Activated CD4-positive, alpha-beta T cell treated with anti-CD3 and anti-CD28 coated beads, Interleukin-2, amount 10 ng/mL, durations not matched to agents 24 days and 14 days (primary cell): Measurements from ENCODE around the gene PRKAR1B. TPM values are rescaled to one million over a fixed set of nuclear protein-coding genes. Genes with fewer than 3 reads are reported as not detected.
A peak's percentile ranks its signal among the peaks of the same experiment; 100 is the strongest.

Source experiments
- DNase-seq: peaks from one replicate; pipeline ENCODE4 v3.0.0; 2022
- H3K27ac Mint-ChIP-seq: one replicate; pipeline ENCODE4 v1.8.0; 2022; ENCODE audit warnings: mild to moderate bottlenecking, mixed read lengths
- H3K27me3 Mint-ChIP-seq: one replicate; pipeline ENCODE4 v1.8.0; 2022; ENCODE audit warnings: mixed read lengths
- H3K36me3 Mint-ChIP-seq: one replicate; pipeline ENCODE4 v1.8.0; 2022; ENCODE audit warnings: low read depth, mild to moderate bottlenecking, mixed read lengths
- H3K4me1 Mint-ChIP-seq: one replicate; pipeline ENCODE4 v1.8.0; 2021; ENCODE audit warnings: mixed read lengths
- H3K4me3 Mint-ChIP-seq: one replicate; pipeline ENCODE4 v1.8.0; 2022; ENCODE audit warnings: mild to moderate bottlenecking, moderate library complexity, mixed read lengths
- H3K9me3 Mint-ChIP-seq: one replicate; pipeline ENCODE4 v1.8.0; 2021; ENCODE audit warnings: mixed read lengths
- intact Hi-C: fragments of 100-400 bp; cut with micrococcal nuclease; formaldehyde crosslinking; loops from one replicate; pipeline ENCODE4 v1.15.1; 2023
- total RNA-seq: library from RNA; stranded (reverse); gene quantifications from 2 replicates; pipeline ENCODE4 v1.2.3, GENCODE V29; 2022

The PRKAR1B gene
- total RNA-seq, 1 donor from 2014 or later, result 47.0 TPM

GRCh38 chr7:604001-604883 is 122.8 kb downstream of the PRKAR1B start:
- Mint-ChIP-seq H3K27ac (peak overlapping the region; percentile 100), H3K9me3 (no peaks in the 10 kb centered on the region), H3K4me1 (peaks cover 45% of the 10 kb centered on the region), H3K36me3 (peaks cover 31% of the 10 kb centered on the region), H3K4me3 (peak overlapping the region; percentile 96), H3K27me3 (no peaks in the 10 kb centered on the region)
- DNase-seq, result peak; percentile 97
- intact Hi-C loops, result loop anchor here (5.0 to 10.0 kb wide), 3 partner anchors 87 to 318 kb away; partner anchors contain the start of gene PDGFA

GRCh38 chr7:603152-603951 is 123.7 kb downstream of the PRKAR1B start:
- Mint-ChIP-seq H3K4me3 (peak overlapping the region; percentile 96), H3K27ac (peak overlapping the region; percentile 100), H3K4me1 (peaks cover 43% of the 10 kb centered on the region), H3K36me3 (peaks cover 31% of the 10 kb centered on the region), H3K9me3 (no peaks in the 10 kb centered on the region), H3K27me3 (no peaks in the 10 kb centered on the region)
- intact Hi-C loops, result loop anchor here (5.0 to 10.0 kb wide), 3 partner anchors 86 to 319 kb away; partner anchors contain the start of gene PDGFA
- DNase-seq, result peak; percentile 71

DNA sequence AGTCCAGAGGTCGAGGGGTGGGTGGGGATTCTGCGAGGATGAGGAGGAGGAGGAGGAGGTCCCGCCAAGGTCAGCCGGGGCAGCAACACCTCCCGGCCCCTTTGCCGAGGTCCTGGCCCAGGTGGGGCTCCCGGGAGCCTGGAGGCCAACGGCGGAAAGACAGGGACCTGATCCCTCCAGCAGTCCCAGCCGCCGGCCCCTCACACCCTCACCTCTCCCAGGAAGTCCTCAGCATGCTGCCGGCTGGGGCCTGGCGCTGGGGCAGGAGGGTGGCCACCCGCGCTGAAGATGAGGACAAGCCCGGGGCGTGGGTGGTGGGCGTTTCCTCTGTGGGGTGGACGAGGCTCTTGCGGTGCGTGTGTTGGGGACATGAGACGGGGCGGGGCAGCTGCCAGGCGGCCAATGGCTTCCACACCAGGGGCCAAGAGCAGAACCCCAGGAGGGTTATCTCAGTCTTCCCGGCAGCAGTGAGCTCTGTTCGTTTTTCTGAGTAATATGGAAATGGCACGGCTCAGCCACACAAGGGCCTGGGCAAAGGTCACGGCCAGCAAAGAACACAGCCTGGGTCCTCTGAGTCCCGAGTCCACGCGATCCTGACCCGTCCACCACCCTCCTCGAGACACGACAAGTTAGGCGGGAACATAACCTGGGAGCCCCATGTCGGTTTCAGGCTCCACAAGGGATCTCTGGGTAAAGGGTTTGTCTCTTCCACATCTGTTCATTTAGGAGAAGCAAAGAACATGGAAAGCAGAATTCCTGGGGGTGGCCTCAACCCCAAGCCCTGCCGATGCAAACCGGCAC is 124.5 kb downstream of the PRKAR1B start:
- Mint-ChIP-seq H3K36me3 (peaks cover 31% of the 10 kb centered on the region), H3K4me1 (peaks cover 40% of the 10 kb centered on the region), H3K4me3 (peak overlapping the region; percentile 96), H3K27me3 (no peaks in the 10 kb centered on the region), H3K27ac (peak overlapping the region; percentile 100), H3K9me3 (no peaks in the 10 kb centered on the region)
- intact Hi-C loops, result loop anchor here (5.0 to 10.0 kb wide), 3 partner anchors 85 to 320 kb away; partner anchors contain the start of gene PDGFA
- peak; percentile 70 for DNase-seq

- H3K4me1 Mint-ChIP-seq, result peaks cover 40% of the 10 kb centered on the region
- H3K27me3 Mint-ChIP-seq, result no peaks in the 10 kb centered on the region
- intact Hi-C loops, result loop anchor here (1.0 to 10.0 kb wide), 8 partner anchors 8 to 321 kb away; partner anchors contain the start of genes DNAAF5, PDGFA and SUN1
- peak overlapping the region; percentile 100 for H3K27ac Mint-ChIP-seq
- H3K9me3 Mint-ChIP-seq, result no peaks in the 10 kb centered on the region
- peak overlapping the region; percentile 74 for H3K4me3 Mint-ChIP-seq
- peak; percentile 91 for DNase-seq
- peaks cover 31% of the 10 kb centered on the region for H3K36me3 Mint-ChIP-seq
Measured at GRCh38 chr7:601595-602340, 125.3 kb downstream of the PRKAR1B start.

GRCh38 chr7:601036-601594 is 126.0 kb downstream of the PRKAR1B start:
- H3K4me1 Mint-ChIP-seq, result peaks cover 39% of the 10 kb centered on the region
- H3K27ac Mint-ChIP-seq, result peak overlapping the region; percentile 100
- H3K36me3 Mint-ChIP-seq, result peaks cover 29% of the 10 kb centered on the region
- intact Hi-C loops, result loop anchor here (1.0 to 10.0 kb wide), 8 partner anchors 8 to 321 kb away; partner anchors contain the start of genes DNAAF5, PDGFA and SUN1
- H3K27me3 Mint-ChIP-seq, result no peaks in the 10 kb centered on the region
- H3K9me3 Mint-ChIP-seq, result no peaks in the 10 kb centered on the region
- no peak for DNase-seq
- H3K4me3 Mint-ChIP-seq, result peak overlapping the region; percentile 74

- H3K27ac Mint-ChIP-seq, result peak overlapping the region; percentile 100
- intact Hi-C loops, result loop anchor here (1.0 to 10.0 kb wide), 8 partner anchors 7 to 322 kb away; partner anchors contain the start of genes DNAAF5, PDGFA and SUN1
- no peak for DNase-seq
- H3K4me3 Mint-ChIP-seq, result peak overlapping the region; percentile 74
- H3K36me3 Mint-ChIP-seq, result peaks cover 33% of the 10 kb centered on the region
- peaks cover 40% of the 10 kb centered on the region for H3K4me1 Mint-ChIP-seq
- H3K9me3 Mint-ChIP-seq, result peaks cover 3% of the 10 kb centered on the region
- H3K27me3 Mint-ChIP-seq, result no peaks in the 10 kb centered on the region
Measured at GRCh38 chr7:600149-601035, 126.7 kb downstream of the PRKAR1B start.

DNA sequence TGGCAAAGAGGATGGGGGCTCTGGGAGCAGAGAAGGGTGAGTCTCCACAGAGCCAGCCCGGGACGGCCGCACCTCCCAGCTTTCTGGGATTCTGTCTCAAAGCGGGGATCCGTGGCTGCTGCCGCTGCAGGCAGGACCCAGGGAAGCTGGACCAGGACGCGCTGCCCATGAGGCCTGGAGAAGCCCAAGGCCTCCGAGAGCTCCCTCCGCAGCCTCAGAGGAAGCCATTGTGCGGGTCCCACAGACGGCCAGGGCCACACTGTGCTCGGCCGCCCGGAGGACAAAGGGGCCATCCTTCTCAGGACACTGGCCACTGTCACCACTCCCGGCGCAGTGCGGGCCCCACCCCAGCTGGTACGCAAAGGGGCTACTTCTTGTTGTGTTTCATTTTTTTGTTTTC is 128.2 kb downstream of the PRKAR1B start:
- no peak overlapping the region for H3K4me3 Mint-ChIP-seq
- H3K9me3 Mint-ChIP-seq, result peaks cover 3% of the 10 kb centered on the region
- H3K4me1 Mint-ChIP-seq, result peaks cover 34% of the 10 kb centered on the region
- H3K36me3 Mint-ChIP-seq, result peaks cover 22% of the 10 kb centered on the region
- H3K27ac Mint-ChIP-seq, result peak overlapping the region; percentile 37
- no peaks in the 10 kb centered on the region for H3K27me3 Mint-ChIP-seq
- intact Hi-C loops, result no loop called here
- no peak for DNase-seq

DNA sequence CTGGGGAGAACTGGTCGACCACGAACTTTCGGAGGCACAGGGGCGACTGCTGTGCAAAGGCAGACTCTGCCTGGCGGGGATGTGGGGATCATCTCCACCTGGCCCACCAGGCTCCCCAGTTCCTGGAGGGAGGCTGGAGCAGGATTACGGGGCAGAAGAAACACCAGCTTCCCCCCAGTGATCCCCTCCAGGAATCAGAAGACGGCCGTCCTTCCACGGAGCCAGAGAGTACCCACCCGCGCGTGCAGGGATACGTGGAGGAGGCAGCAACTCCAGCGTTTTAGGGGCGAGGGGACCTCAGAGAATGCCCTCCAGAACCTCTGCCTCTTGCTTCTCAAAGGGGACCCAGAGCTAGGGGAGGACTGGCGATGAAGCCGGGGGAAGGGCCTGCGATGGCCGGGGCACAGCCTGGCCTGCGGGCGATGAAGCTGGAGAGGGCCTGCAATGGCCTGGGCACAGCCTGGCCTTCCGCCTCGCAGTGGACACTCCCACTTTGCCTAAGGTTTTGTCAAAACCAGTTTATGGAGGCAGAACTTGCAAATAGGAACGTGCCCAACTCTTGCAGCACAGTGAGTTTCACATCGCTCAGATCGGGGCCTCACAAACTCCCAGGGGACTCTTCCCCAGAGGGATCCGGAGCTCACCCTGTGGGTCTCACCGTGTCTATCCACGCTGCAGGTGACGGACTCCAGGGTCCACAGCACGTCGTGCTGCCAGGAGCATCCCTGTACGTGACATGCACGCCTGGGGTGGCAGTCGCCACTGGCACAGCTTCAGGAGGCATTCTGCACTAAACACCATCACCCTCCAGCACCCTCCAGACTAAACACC is 129.5 kb downstream of the PRKAR1B start:
- H3K9me3 Mint-ChIP-seq, result peaks cover 3% of the 10 kb centered on the region
- intact Hi-C loops, result no loop called here
- no peak for DNase-seq
- H3K4me3 Mint-ChIP-seq, result no peak overlapping the region
- no peaks in the 10 kb centered on the region for H3K27me3 Mint-ChIP-seq
- peaks cover 34% of the 10 kb centered on the region for H3K4me1 Mint-ChIP-seq
- H3K36me3 Mint-ChIP-seq, result peaks cover 10% of the 10 kb centered on the region
- H3K27ac Mint-ChIP-seq, result no peak overlapping the region

- H3K4me1 Mint-ChIP-seq, result peaks cover 30% of the 10 kb centered on the region
- intact Hi-C loops, result no loop called here
- DNase-seq, result no peak
- no peak overlapping the region for H3K4me3 Mint-ChIP-seq
- peaks cover 3% of the 10 kb centered on the region for H3K9me3 Mint-ChIP-seq
- no peaks in the 10 kb centered on the region for H3K27me3 Mint-ChIP-seq
- no peak overlapping the region for H3K27ac Mint-ChIP-seq
- H3K36me3 Mint-ChIP-seq, result peaks cover 10% of the 10 kb centered on the region
Measured at GRCh38 chr7:596819-597182, 130.3 kb downstream of the PRKAR1B start.

DNA sequence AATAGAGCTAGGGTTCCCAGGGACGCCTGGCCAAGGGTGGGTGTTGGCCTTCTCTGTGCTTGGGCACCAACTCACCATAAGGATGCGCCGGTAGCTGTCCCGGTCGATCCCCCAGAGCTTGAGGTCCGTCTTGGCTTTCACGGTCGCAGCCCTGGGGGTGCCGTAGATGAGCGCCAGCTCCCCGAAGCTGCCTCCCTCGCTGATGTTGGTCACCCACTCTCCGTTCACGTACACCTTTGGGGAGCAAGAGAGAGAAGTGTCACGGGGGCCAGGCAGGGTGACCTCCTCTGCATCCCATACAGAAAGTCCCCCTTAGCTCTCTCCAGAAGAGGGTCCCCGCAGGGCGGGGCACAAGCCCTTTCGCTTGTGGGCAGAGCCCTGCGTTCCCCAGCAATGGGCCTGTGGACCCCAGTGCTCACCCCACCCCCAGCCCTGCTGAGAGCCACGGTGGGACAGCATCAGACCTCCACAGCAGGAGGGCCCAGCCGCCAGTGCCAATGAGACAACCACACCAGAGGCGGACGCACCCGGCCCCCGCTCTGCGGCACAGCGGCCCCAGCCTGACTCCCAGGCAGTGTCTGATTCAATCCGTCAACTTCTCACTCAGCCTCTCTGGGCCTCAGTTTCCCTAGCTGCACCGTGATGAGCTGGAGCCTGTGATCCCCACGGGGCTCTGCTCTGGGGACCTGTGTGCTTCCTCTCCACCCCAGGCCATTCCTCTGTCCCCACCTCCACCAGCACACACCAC is 130.8 kb downstream of the PRKAR1B start:
- intact Hi-C loops, result no loop called here
- Mint-ChIP-seq H3K9me3 (peaks cover 3% of the 10 kb centered on the region), H3K36me3 (peaks cover 7% of the 10 kb centered on the region), H3K4me1 (peaks cover 26% of the 10 kb centered on the region), H3K4me3 (no peak overlapping the region), H3K27ac (no peak overlapping the region), H3K27me3 (no peaks in the 10 kb centered on the region)
- DNase-seq, result no peak
